CD4-positive, alpha-beta memory T cell (primary cell): ENCODE results near the gene ZBTB9. TPM values are rescaled to one million over a fixed set of nuclear protein-coding genes. Genes with fewer than 3 reads are reported as not detected.

ENCODE experiments used
- CTCF ChIA-PET: fragments of 350-600 bp; sonication (Branson Sonifier 250); formaldehyde crosslinking; loops from one replicate; lab custom pipeline; 2021; ENCODE audit warnings: inconsistent platforms; ENCODE audit not compliant: partially characterized antibody; lab: Charles Lee
- POLR2A ChIA-PET: fragments of 350-600 bp; sonication (Branson Sonifier 250); formaldehyde crosslinking; loops from one replicate; lab custom pipeline; 2021; ENCODE audit not compliant: partially characterized antibody; lab: Charles Lee
- DNase-seq, 5 donors: peaks; one replicate each; pipeline versions ENCODE4 v3.0.0 to v3.0.0-alpha.2; 2020 to 2022; ENCODE audit warnings: mixed read lengths in 1 of 5
- H3K27ac ChIP-seq: one replicate; pipeline ENCODE4 v1.7.0; 2013; ENCODE audit warnings: low read depth, low read length
- H3K27me3 ChIP-seq: 2 replicates; pipeline ENCODE4 v1.7.0; 2013; ENCODE audit warnings: mild to moderate bottlenecking, low read length, moderate library complexity; ENCODE audit not compliant: insufficient read depth
- H3K36me3 ChIP-seq: 2 replicates; pipeline ENCODE4 v1.7.0; 2013; ENCODE audit warnings: mild to moderate bottlenecking, low read length, moderate library complexity; ENCODE audit not compliant: insufficient read depth
- H3K4me1 ChIP-seq: 2 replicates; pipeline ENCODE4 v1.7.0; 2013; ENCODE audit warnings: mild to moderate bottlenecking, low read length, moderate library complexity; ENCODE audit not compliant: insufficient read depth
- H3K4me3 ChIP-seq, 2 donors: one replicate each; pipeline ENCODE4 v1.7.0; 2013; ENCODE audit warnings: low read length in 2 of 2, mild to moderate bottlenecking in 1 of 2
- H3K9me3 ChIP-seq, 2 donors: one replicate each; pipeline ENCODE4 v1.7.0; 2013; ENCODE audit warnings: low read length in 2 of 2, control low read depth in 1 of 2; ENCODE audit not compliant: control insufficient read depth in 1 of 2
- H3K27ac Mint-ChIP-seq, 7 donors: one replicate each; pipeline ENCODE4 v1.8.0; 2020 to 2021; ENCODE audit warnings: mixed read lengths in 7 of 7, mild to moderate bottlenecking in 6 of 7, inconsistent platforms in 3 of 7, moderate library complexity in 3 of 7
- H3K27me3 Mint-ChIP-seq, 2 donors: one replicate each; pipeline ENCODE4 v1.8.0; 2020 to 2021; ENCODE audit warnings: mixed read lengths in 2 of 2
- H3K36me3 Mint-ChIP-seq, 2 donors: one replicate each; pipeline ENCODE4 v1.8.0; 2020 to 2021; ENCODE audit warnings: mixed read lengths in 2 of 2, inconsistent platforms in 1 of 2, mild to moderate bottlenecking in 1 of 2
- H3K4me1 Mint-ChIP-seq, 4 donors: one replicate each; pipeline ENCODE4 v1.8.0; 2020 to 2021; ENCODE audit warnings: mixed read lengths in 4 of 4, mild to moderate bottlenecking in 1 of 4
- H3K4me3 Mint-ChIP-seq, 8 donors: one replicate each; pipeline ENCODE4 v1.8.0; 2020 to 2021; ENCODE audit warnings: mixed read lengths in 8 of 8, mild to moderate bottlenecking in 7 of 8, moderate library complexity in 6 of 8, inconsistent platforms in 3 of 8
- H3K9me3 Mint-ChIP-seq, 8 donors: one replicate each; pipeline ENCODE4 v1.8.0; 2020 to 2021; ENCODE audit warnings: mixed read lengths in 8 of 8, mild to moderate bottlenecking in 5 of 8, inconsistent platforms in 3 of 8, moderate library complexity in 1 of 8
- intact Hi-C: fragments of 100-400 bp; cut with micrococcal nuclease; formaldehyde crosslinking; loops from one replicate; pipeline ENCODE4 v1.15.1; 2023
- polyA plus RNA-seq, 2 donors: library from polyadenylated mRNA; unstranded; fragments of 300-500 nt; fragmentation: Illumina TruSeq; gene quantifications; one replicate each; pipeline ENCODE4 v1.2.3, GENCODE V29; 2021
- total RNA-seq, 2 experiments: library from RNA; stranded (reverse); gene quantifications; one replicate each; pipeline ENCODE4 v1.2.3, GENCODE V29; 2021

Gene ZBTB9
- total and polyA plus RNA-seq, 4 experiments from 2014 or later, result 5.7 to 12.8 (median 11.8) TPM

DNA sequence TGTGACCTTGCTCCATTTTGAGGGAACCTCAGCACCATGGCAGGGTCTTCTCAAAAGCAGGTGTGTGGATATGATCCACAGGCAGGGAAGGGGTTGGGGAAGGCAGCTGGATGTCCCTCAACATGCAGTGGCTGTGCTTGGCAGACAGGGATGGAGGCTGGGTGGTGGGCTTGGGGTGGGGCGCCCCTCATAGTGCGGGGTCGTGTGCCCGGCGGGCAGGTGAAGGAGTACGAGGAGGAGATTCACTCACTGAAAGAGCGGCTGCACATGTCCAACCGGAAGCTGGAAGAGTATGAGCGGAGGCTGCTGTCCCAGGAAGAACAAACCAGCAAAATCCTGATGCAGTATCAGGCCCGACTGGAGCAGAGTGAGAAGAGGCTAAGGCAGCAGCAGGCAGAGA lies 8.0 kb upstream of the ZBTB9 start:
- CTCF ChIA-PET, result no interaction called here

DNA sequence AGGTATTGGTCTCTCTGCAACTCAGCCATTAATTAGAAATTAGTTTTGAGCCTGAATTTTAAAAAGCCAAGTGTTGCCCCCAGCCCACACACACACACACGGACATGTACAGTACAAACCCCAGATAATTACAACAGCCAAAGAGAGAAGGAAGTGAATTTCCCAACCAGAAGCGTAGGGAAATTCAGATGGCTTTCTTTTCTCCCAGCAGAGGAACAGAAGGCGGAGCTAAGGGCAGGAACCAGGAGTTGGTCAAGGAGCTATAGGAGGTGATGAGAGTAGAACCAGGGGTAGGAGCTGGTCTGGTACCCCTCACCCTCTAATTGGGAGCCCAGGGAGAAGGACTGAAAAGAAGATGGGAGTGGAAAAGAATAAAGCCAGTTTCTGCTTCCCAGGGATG lies 3.9 kb upstream of the ZBTB9 start:
- H3K27ac Mint-ChIP-seq, result peak overlapping the region in 4 of 7 donors; percentile 2 to 86 (median 48)
- Histone ChIP-seq H3K27me3 (no peaks in the 10 kb centered on the region), H3K27ac (no peak overlapping the region), H3K9me3 (no peaks in the 10 kb centered on the region), H3K4me1 (peaks cover 24% of the 10 kb centered on the region), H3K36me3 (peaks cover 8% of the 10 kb centered on the region), H3K4me3 (no peak overlapping the region)
- no peak overlapping the region for H3K4me3 Mint-ChIP-seq
- H3K36me3 Mint-ChIP-seq, result peaks cover 13 to 34% of the 10 kb centered on the region in 2 donors
- POLR2A ChIA-PET, result interaction anchor here (1.4 to 2.0 kb wide), 2 partner anchors 19 to 129 kb away, joined by 4 to 5 read pairs; partner anchors contain the start of gene BAK1
- peaks cover 15 to 39% (median 24%) of the 10 kb centered on the region in 4 donors for H3K4me1 Mint-ChIP-seq
- no peaks in the 10 kb centered on the region for H3K9me3 Mint-ChIP-seq
- DNase-seq, result no peak
- H3K27me3 Mint-ChIP-seq, result no peaks in the 10 kb centered on the region
- CTCF ChIA-PET, result no interaction called here
- intact Hi-C loops, result loop anchor here (10.0 kb wide), 1 partner anchor 264 kb away; the partner anchor contains the start of gene UQCC2

More for the DNA sequence above, 8.0 kb upstream of the ZBTB9 start:
- intact Hi-C loops, result no loop called here
- Mint-ChIP-seq H3K9me3 (no peaks in the 10 kb centered on the region), H3K36me3 (peaks cover 22 to 44% of the 10 kb centered on the region in 2 donors), H3K4me1 (peaks cover 1 to 12% (median 3%) of the 10 kb centered on the region in 4 donors), H3K27ac (peak overlapping the region in 4 of 7 donors; percentile 24 to 82 (median 70)), H3K27me3 (no peaks in the 10 kb centered on the region), H3K4me3 (no peak overlapping the region)
- DNase-seq, result no peak
- H3K4me1 ChIP-seq, result no peaks in the 10 kb centered on the region
- H3K27me3 ChIP-seq, result no peaks in the 10 kb centered on the region
- H3K27ac ChIP-seq, result no peak overlapping the region
- POLR2A ChIA-PET, result interaction anchor here (1.9 kb wide), 1 partner anchor 16 kb away, joined by 6 read pairs; no protein-coding TSS in a partner anchor
- H3K36me3 ChIP-seq, result peaks cover 25% of the 10 kb centered on the region
- H3K4me3 ChIP-seq, result no peak overlapping the region
- no peaks in the 10 kb centered on the region for H3K9me3 ChIP-seq

DNA sequence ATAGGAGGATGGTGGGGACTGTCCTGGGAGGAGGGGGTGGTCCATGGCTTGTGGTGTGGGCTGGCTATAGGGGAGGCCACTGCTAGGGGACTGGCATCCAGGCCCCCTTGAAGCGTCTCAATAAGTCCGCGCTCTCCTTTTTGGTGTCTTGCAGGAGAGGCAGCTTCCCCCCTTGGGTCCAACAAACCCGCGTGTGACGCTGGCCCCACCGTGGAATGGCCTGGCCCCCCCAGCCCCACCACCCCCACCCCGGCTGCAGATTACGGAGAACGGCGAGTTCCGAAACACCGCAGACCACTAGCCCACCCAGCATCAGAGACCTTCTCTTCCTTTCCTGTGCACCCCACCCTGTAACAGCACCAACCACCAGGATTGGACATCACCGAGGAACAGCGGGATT lies 2.8 kb upstream of the ZBTB9 start:
- Histone ChIP-seq H3K36me3 (peaks cover 12% of the 10 kb centered on the region), H3K9me3 (no peaks in the 10 kb centered on the region), H3K27ac (no peak overlapping the region), H3K4me3 (no peak overlapping the region), H3K27me3 (no peaks in the 10 kb centered on the region), H3K4me1 (peaks cover 29% of the 10 kb centered on the region)
- Mint-ChIP-seq H3K9me3 (no peaks in the 10 kb centered on the region), H3K36me3 (peaks cover 9 to 36% of the 10 kb centered on the region in 2 donors), H3K27me3 (no peaks in the 10 kb centered on the region), H3K4me3 (peak overlapping the region in 1 of 8 donors; percentile 25), H3K4me1 (peaks cover 14 to 43% (median 29%) of the 10 kb centered on the region in 4 donors), H3K27ac (peak overlapping the region in 5 of 7 donors; percentile 37 to 84 (median 64))
- CTCF ChIA-PET, result no interaction called here
- POLR2A ChIA-PET, result no interaction called here
- no peak for DNase-seq
- intact Hi-C loops, result loop anchor here (10.0 kb wide), 1 partner anchor 263 kb away; the partner anchor contains the start of gene UQCC2

DNA sequence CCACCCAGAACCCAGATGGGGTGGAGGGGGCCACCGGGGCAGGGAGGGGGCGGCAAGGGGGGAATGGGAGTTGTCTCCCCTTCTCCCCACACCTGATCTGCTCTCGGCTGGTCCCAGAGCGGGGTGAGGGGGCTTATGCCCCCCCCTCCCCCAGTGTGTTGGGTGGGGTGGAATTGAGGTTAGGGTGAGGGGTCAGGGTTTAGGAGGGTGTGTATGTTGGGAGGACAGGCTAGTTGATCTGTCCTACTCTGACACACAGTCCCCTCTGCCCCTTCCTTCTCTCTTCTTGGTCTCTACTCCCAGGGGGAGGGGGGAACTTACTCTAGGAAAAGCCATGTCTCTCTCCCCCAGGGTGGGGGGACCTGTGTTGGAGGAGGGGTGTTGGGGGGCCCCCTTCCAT lies 1.9 kb upstream of the ZBTB9 start:
- ChIA-PET POLR2A (no interaction called here), CTCF (no interaction called here)
- Histone ChIP-seq H3K36me3 (peaks cover 12% of the 10 kb centered on the region), H3K27ac (peak overlapping the region; percentile 27), H3K27me3 (no peaks in the 10 kb centered on the region), H3K4me3 (no peak overlapping the region), H3K9me3 (no peaks in the 10 kb centered on the region), H3K4me1 (peaks cover 29% of the 10 kb centered on the region)
- peaks cover 14 to 46% (median 31%) of the 10 kb centered on the region in 4 donors for H3K4me1 Mint-ChIP-seq
- intact Hi-C loops, result loop anchor here (10.0 kb wide), 1 partner anchor 262 kb away; the partner anchor contains the start of gene UQCC2
- no peaks in the 10 kb centered on the region for H3K27me3 Mint-ChIP-seq
- H3K36me3 Mint-ChIP-seq, result peaks cover 17 to 43% of the 10 kb centered on the region in 2 donors
- H3K27ac Mint-ChIP-seq, result peak overlapping the region in 4 of 7 donors; percentile 30 to 95 (median 56)
- H3K9me3 Mint-ChIP-seq, result no peaks in the 10 kb centered on the region
- no peak overlapping the region for H3K4me3 Mint-ChIP-seq
- DNase-seq, result no peak

DNA sequence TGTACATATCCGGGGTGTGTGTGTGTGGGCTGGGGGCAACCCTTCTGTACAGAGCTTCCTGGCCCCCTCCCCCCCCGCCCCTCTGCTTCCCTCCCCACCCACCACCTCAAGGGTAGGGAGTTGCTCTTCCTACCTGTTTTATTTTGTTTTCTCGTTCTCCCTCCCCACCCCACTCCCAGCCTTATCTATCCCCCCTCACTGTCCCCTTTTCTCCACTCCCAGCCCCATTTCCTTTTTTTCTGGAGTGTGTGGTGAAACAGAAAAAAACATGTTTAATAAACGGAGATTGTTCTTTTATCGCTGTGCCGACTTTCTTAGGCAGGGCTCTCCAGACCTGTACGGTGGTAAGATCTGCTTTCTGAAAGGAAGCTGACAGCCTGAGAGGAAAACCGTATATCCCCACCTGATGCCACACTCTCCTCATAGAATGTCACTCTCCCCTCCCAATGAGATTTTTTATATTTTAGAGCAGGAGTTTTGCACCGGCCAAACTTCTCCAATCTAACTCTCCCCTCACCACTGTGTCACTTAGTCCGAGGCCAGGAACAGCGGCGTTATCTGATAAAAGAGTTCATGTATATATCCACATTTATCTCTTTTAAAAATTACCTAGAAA lies 875 bp upstream of the ZBTB9 start:
- Histone ChIP-seq H3K27me3 (no peaks in the 10 kb centered on the region), H3K9me3 (no peaks in the 10 kb centered on the region), H3K4me1 (peaks cover 29% of the 10 kb centered on the region), H3K36me3 (peaks cover 7% of the 10 kb centered on the region), H3K4me3 (peak overlapping the region; percentile 84 to 89), H3K27ac (peak overlapping the region; percentile 78)
- ChIA-PET POLR2A (interaction anchor here (0.6 to 2.6 kb wide), 28 partner anchors 8 to 814 kb away, joined by 3 to 65 read pairs (median 6); partner anchors contain the start of genes B3GALT4, BAK1, CUTA and ITPR3), CTCF (interaction anchor here (1.0 to 1.6 kb wide), 6 partner anchors 35 to 132 kb away, joined by 3 to 12 read pairs (median 4); partner anchors contain the start of gene CUTA)
- Mint-ChIP-seq H3K27me3 (no peaks in the 10 kb centered on the region), H3K4me1 (peaks cover 14 to 47% (median 31%) of the 10 kb centered on the region in 4 donors), H3K27ac (peak overlapping the region; percentile 82 to 98 (median 95)), H3K4me3 (peak overlapping the region; percentile 93 to 99 (median 97)), H3K9me3 (no peaks in the 10 kb centered on the region), H3K36me3 (peaks cover 11 to 36% of the 10 kb centered on the region in 2 donors)
- intact Hi-C loops, result loop anchor here (1.0 to 10.0 kb wide), 5 partner anchors 22 to 261 kb away; partner anchors contain the start of genes KIFC1 and UQCC2
- peak in 1 of 5 donors; percentile 6 for DNase-seq

DNA sequence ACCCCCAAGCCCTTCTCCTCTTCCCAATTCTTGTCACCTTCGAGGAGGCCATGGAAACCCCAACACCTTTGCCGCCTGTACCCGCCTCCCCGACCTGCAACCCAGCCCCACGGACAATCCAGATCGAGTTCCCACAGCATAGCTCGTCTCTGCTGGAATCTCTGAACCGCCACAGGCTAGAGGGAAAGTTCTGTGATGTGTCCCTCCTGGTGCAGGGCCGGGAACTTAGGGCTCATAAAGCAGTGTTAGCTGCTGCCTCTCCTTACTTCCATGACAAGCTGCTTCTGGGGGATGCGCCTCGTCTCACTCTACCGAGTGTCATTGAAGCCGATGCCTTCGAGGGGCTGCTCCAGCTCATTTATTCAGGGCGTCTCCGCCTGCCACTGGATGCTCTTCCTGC lies 675 bp downstream of the ZBTB9 start:
- Histone ChIP-seq H3K4me1 (peaks cover 29% of the 10 kb centered on the region), H3K27ac (peak overlapping the region; percentile 78), H3K27me3 (no peaks in the 10 kb centered on the region), H3K4me3 (peak overlapping the region; percentile 84 to 89), H3K36me3 (peaks cover 7% of the 10 kb centered on the region), H3K9me3 (no peaks in the 10 kb centered on the region)
- Mint-ChIP-seq H3K36me3 (peaks cover 11 to 31% of the 10 kb centered on the region in 2 donors), H3K4me1 (peaks cover 14 to 43% (median 28%) of the 10 kb centered on the region in 4 donors), H3K4me3 (peak overlapping the region; percentile 93 to 99 (median 97)), H3K9me3 (no peaks in the 10 kb centered on the region), H3K27ac (peak overlapping the region; percentile 82 to 98 (median 95)), H3K27me3 (no peaks in the 10 kb centered on the region)
- DNase-seq, result no peak
- ChIA-PET POLR2A (interaction anchor here (0.8 to 2.6 kb wide), 23 partner anchors 9 to 483 kb away, joined by 3 to 65 read pairs (median 6); partner anchors contain the start of genes B3GALT4, BAK1, CUTA and RGL2), CTCF (interaction anchor here (1.3 to 1.6 kb wide), 3 partner anchors 26 to 64 kb away, joined by 3 to 12 read pairs (median 5); no protein-coding TSS in a partner anchor)
- intact Hi-C loops, result loop anchor here (2.0 to 10.0 kb wide), 2 partner anchors 116 to 260 kb away; partner anchors contain the start of gene UQCC2
